GM12878 (cell line): ENCODE measurements around the gene UNC13B. TPM values are rescaled to one million over a fixed set of nuclear protein-coding genes. Genes with fewer than 3 reads are reported as not detected.
"Not testable (repeated sequence)": the region's sequence is repeated elsewhere in the genome, so short reads cannot be mapped to it uniquely, and the experiment has no call there.

Experiments used
- ATAC-seq: fragments of 200-7000 bp; cut with Tn5 transposase; 3 replicates; pipeline ENCODE4 v1.9.1; 2020; ENCODE audit warnings: mild to moderate bottlenecking, moderate library complexity
- BruUV-seq: library from RNA; stranded (reverse); fragments of 400-500 nt; replicated peaks from 2 replicates; lab custom pipeline; 2021; lab: Mats Ljungman, UMichigan
- CTCF ChIA-PET: fragments of 300-600 bp; sonication (Branson Sonifier 250); formaldehyde crosslinking; extraction: SDS; loops from one replicate; lab custom pipeline; 2021; ENCODE audit warnings: inconsistent platforms; lab: Yijun Ruan, JAX
- POLR2A ChIA-PET: fragments of 350-600 bp; formaldehyde crosslinking; extraction: SDS; loops from one replicate; lab custom pipeline; 2021; ENCODE audit warnings: inconsistent platforms; lab: Charles Lee
- RAD21 ChIA-PET: fragments of 300-600 bp; sonication (Branson Sonifier 250); formaldehyde crosslinking; loops from one replicate; lab custom pipeline; 2023; ENCODE audit warnings: antibody characterized with exemption; ENCODE audit not compliant: unreplicated experiment; lab: Charles Lee
- SMC1A ChIA-PET: fragments of 300-600 bp; sonication (Branson Sonifier 250); formaldehyde crosslinking; loops from one replicate; lab custom pipeline; 2023; ENCODE audit not compliant: unreplicated experiment, uncharacterized antibody; lab: Charles Lee
- DNase-seq: peaks from one replicate; pipeline ENCODE4 v3.0.0-alpha.2; 2011; ENCODE audit warnings: low read depth, low spot score
- FAIRE-seq: peaks from 3 replicates; lab custom pipeline; 2011; peaks lifted over from hg19 to GRCh38; lab: Jason Lieb, UNC
- H2AFZ ChIP-seq: 2 replicates; pipeline ENCODE4 v1.6.0; 2011; ENCODE audit warnings: low read depth, low read length, control low read depth; ENCODE audit not compliant: control insufficient read depth
- H3K27ac ChIP-seq: 2 replicates; pipeline ENCODE4 v1.5.1; 2011; ENCODE audit warnings: control low read depth; ENCODE audit not compliant: control insufficient read depth, insufficient read depth
- H3K27me3 ChIP-seq, 2 experiments: replicated peaks in 1 of 2; 2 replicates each; pipeline versions ENCODE4 v1.6.0 to v1.6.1; 2011; ENCODE audit warnings: low read length in 1 of 2; ENCODE audit not compliant: control insufficient read depth in 2 of 2, insufficient read depth in 2 of 2
- H3K36me3 ChIP-seq, 2 experiments: 2 replicates each; pipeline ENCODE4 v1.5.1; 2011; ENCODE audit warnings: low read length in 1 of 2; ENCODE audit not compliant: control insufficient read depth in 2 of 2, insufficient read depth in 2 of 2
- H3K4me1 ChIP-seq: 2 replicates; pipeline ENCODE4 v1.6.1; 2011; ENCODE audit warnings: mild to moderate bottlenecking, low read length, moderate library complexity, mixed read lengths; ENCODE audit not compliant: control insufficient read depth, insufficient read depth
- H3K4me2 ChIP-seq: 2 replicates; pipeline ENCODE4 v1.6.0; 2011; ENCODE audit warnings: control low read depth; ENCODE audit not compliant: control insufficient read depth, insufficient read depth
- H3K4me3 ChIP-seq: fragments of 200-600 bp; sonication (generic); 2 replicates; pipeline ENCODE4 v1.5.1; 2016
- H3K79me2 ChIP-seq: 2 replicates; pipeline ENCODE4 v1.6.0; 2011; ENCODE audit warnings: low read length; ENCODE audit not compliant: control insufficient read depth, insufficient read depth
- H3K9ac ChIP-seq: 2 replicates; pipeline ENCODE4 v1.8.0; 2011; ENCODE audit warnings: low read length, control low read depth, mixed read lengths; ENCODE audit not compliant: control insufficient read depth, insufficient read depth
- H3K9me3 ChIP-seq: replicated peaks from 3 replicates; pipeline ENCODE4 v1.5.1; 2011; ENCODE audit warnings: mild to moderate bottlenecking, low read length; ENCODE audit not compliant: control insufficient read depth, insufficient read depth
- H4K20me1 ChIP-seq: 2 replicates; pipeline ENCODE4 v1.6.0; 2011; ENCODE audit not compliant: control insufficient read depth, insufficient read depth
- BCL3 ChIP-seq: IDR thresholded peaks from 2 replicates; pipeline ENCODE4 v1.6.1; 2011; ENCODE audit warnings: borderline replicate concordance, low read depth, mild to moderate bottlenecking, moderate library complexity, low read length; ENCODE audit not compliant: insufficient read depth, poor library complexity, severe bottlenecking
- E2F4 ChIP-seq: IDR thresholded peaks from 2 replicates; pipeline ENCODE4 v1.6.1; 2012; ENCODE audit warnings: low read depth, low read length, improper control_type of control experiment
- NFYA ChIP-seq: IDR thresholded peaks from 2 replicates; pipeline ENCODE4 v1.6.1; 2011; ENCODE audit warnings: low read depth, mild to moderate bottlenecking, low read length, improper control_type of control experiment, borderline replicate concordance
- WGBS: methylation state at CpG from one replicate; pipeline ENCODE4 v1.1.6; 2016; ENCODE audit warnings: low lambda C conversion rate; ENCODE audit not compliant: insufficient replicate concordance, insufficient coverage; ENCODE audit errors: missing lambda C conversion rate; 5-methylcytosine and 5-hydroxymethylcytosine counted together
- in situ Hi-C: fragments of 300-500 bp; cut with MboI; formaldehyde crosslinking; loops from 9 replicates; pipeline ENCODE4 v1.14.3; 2018; ENCODE audit warnings: mixed read lengths
- intact Hi-C: fragments of 100-400 bp; cut with micrococcal nuclease; formaldehyde crosslinking; loops from one replicate; pipeline ENCODE4 v1.14.2; 2022; ENCODE audit not compliant: unreplicated experiment
- polyA plus RNA-seq, 11 experiments: library from polyadenylated mRNA; depleted of rRNA in 4 of 11; unstranded in 6 of 11; stranded (reverse) in 5 of 11; fragments of >200 nt; fragmentation: Nextera tagmentation in 4 of 11; fragmentation: Illumina TruSeq in 1 of 11; extraction: Ambion mirVana in 4 of 11; extraction: Trizol in 1 of 11; gene quantifications; 1 replicate in 1 of 11; 2 replicates in 10 of 11; pipeline versions ENCODE4 v1.2.1 to v1.2.3, GENCODE V29; 2011 to 2016; ENCODE audit warnings: inconsistent platforms in 2 of 11, missing spikeins in 2 of 11, low read depth in 1 of 11
- total RNA-seq, 4 experiments: library from RNA; depleted of rRNA in 3 of 4; stranded (reverse); fragments of >200 nt in 3 of 4; fragmentation: Illumina TruSeq in 1 of 4; extraction: Trizol in 1 of 4; gene quantifications; 2 replicates each; pipeline versions ENCODE4 v1.2.1 to v1.2.3, GENCODE V29; 2013 to 2021

Gene UNC13B
- total and polyA plus RNA-seq, 10 of the 15 experiments (the other 5 are each of a cell fraction or from before 2014, with no cell fraction given), result under 0.01 to 0.42 (median 0.06) TPM; not detected in 4

- TF ChIP-seq BCL3, result no peak
- TF ChIP-seq NFYA, result no peak
- TF ChIP-seq E2F4, result no peak
- TF ChIP-seq, all 136 proteins: peak for 0
Measured at GRCh38 chr9:35180801-35181200, 19.0 kb downstream of the UNC13B start (continued).

GRCh38 chr9:35182401-35182800 is 20.6 kb downstream of the UNC13B start:
- BruUV-seq, H3K9me3 ChIP-seq, SMC1A ChIA-PET, POLR2A ChIA-PET, RAD21 ChIA-PET, ATAC-seq, in situ Hi-C loops, H3K27me3 ChIP-seq, intact Hi-C loops, CTCF ChIA-PET, H2AFZ ChIP-seq, DNase-seq, H3K4me3 ChIP-seq, H3K27ac ChIP-seq, H3K36me3 ChIP-seq, H3K4me2 ChIP-seq, H3K79me2 ChIP-seq, FAIRE-seq, H3K9ac ChIP-seq, H4K20me1 ChIP-seq, H3K4me1 ChIP-seq: not testable (repeated sequence)
- WGBS, result 32% methylated on average over 3 of the region's 3 CpGs

- H2AFZ ChIP-seq, H3K4me2 ChIP-seq, CTCF ChIA-PET, H3K27ac ChIP-seq, intact Hi-C loops, H3K9me3 ChIP-seq, H4K20me1 ChIP-seq, DNase-seq, H3K79me2 ChIP-seq, H3K4me1 ChIP-seq, ATAC-seq, in situ Hi-C loops, H3K36me3 ChIP-seq, POLR2A ChIA-PET, H3K4me3 ChIP-seq, FAIRE-seq, H3K9ac ChIP-seq, H3K27me3 ChIP-seq, SMC1A ChIA-PET, RAD21 ChIA-PET, BruUV-seq: not testable (repeated sequence)
- WGBS, result 79% methylated on average over 36 of the region's 56 CpGs
Measured at GRCh38 chr9:35182996-35183754, 21.4 kb downstream of the UNC13B start.
